GM12891 (cell line): ENCODE results near the gene TNFSF4.

Source experiments
- PAX5 ChIP-seq: IDR thresholded peaks from 2 replicates; pipeline ENCODE4 v1.6.1; 2011; ENCODE audit warnings: low read length, moderate library complexity, mild to moderate bottlenecking; ENCODE audit not compliant: insufficient read depth, severe bottlenecking
- POLR2A ChIP-seq: IDR thresholded peaks from 2 replicates; pipeline ENCODE4 v1.6.1; 2011; ENCODE audit warnings: low read depth, low read length, control low read depth

GRCh38 chr1:173220157-173220556 is 13.0 kb upstream of the TNFSF4 start:
- TF ChIP-seq PAX5 = no peak
- no peak for TF ChIP-seq POLR2A
